OCI-LY3 (cell line): ENCODE data around the gene KCNF1.
A peak's percentile ranks its signal among the peaks of the same experiment; 100 is the strongest.

Source experiments
- H2AFZ ChIP-seq: fragments of 200-600, 300-600 bp; shearing (Covaris generic); 2 replicates; pipeline ENCODE4 v1.6.0; 2014; ENCODE audit warnings: antibody characterized with exemption, low read depth, low read length
- H3K27ac ChIP-seq: fragments of 200-600, 300-600 bp; sonication (generic); 2 replicates; pipeline ENCODE4 v1.5.1; 2014; ENCODE audit warnings: mild to moderate bottlenecking, low read length, moderate library complexity, mixed read lengths
- H3K27me3 ChIP-seq: fragments of 200-600, 300-600 bp; sonication (generic); 2 replicates; pipeline ENCODE4 v1.6.1; 2014; ENCODE audit warnings: low read depth, low read length, mixed read lengths
- H3K36me3 ChIP-seq: fragments of 200-600, 300-600 bp; sonication (generic); replicated peaks from 2 replicates; pipeline ENCODE3; 2014; ENCODE audit warnings: low read depth, low read length, mixed read lengths
- H3K4me1 ChIP-seq: fragments of 300-600, 200-600 bp; sonication (generic); 2 replicates; pipeline ENCODE4 v1.6.1; 2014; ENCODE audit warnings: low read length, mixed read lengths
- H3K4me2 ChIP-seq: fragments of 200-600, 300-600 bp; sonication (generic); 2 replicates; pipeline ENCODE4 v1.6.1; 2014; ENCODE audit warnings: low read length, mixed read lengths
- H3K4me3 ChIP-seq: fragments of 300-600, 200-600 bp; sonication (generic); 2 replicates; pipeline ENCODE4 v1.5.1; 2014; ENCODE audit warnings: antibody characterized with exemption, mild to moderate bottlenecking, low read length, moderate library complexity
- H3K79me2 ChIP-seq: fragments of 300-600, 200-600 bp; shearing (Covaris generic); 2 replicates; pipeline ENCODE4 v1.6.1; 2014; ENCODE audit warnings: mild to moderate bottlenecking, low read length, mixed read lengths
- H3K9ac ChIP-seq: fragments of 300-600, 200-600 bp; shearing (Covaris generic); 2 replicates; pipeline ENCODE4 v1.6.0; 2014; ENCODE audit warnings: mild to moderate bottlenecking, low read length, moderate library complexity
- H3K9me3 ChIP-seq: fragments of 200-600, 300-600 bp; shearing (Covaris generic); 2 replicates; pipeline ENCODE4 v1.6.1; 2014; ENCODE audit warnings: low read length, mixed read lengths; ENCODE audit not compliant: insufficient read depth
- H4K20me1 ChIP-seq: fragments of 200-600, 300-600 bp; sonication (generic); 2 replicates; pipeline ENCODE4 v1.6.1; 2016; ENCODE audit warnings: low read length, mixed read lengths; ENCODE audit not compliant: insufficient read depth
- CTCF ChIP-seq: fragments of 200-600, 300-600 bp; sonication (generic); IDR thresholded peaks from 2 replicates; pipeline ENCODE4 v1.5.1; 2014; ENCODE audit warnings: antibody characterized with exemption, low read length, low read depth
- EZH2phosphoT487 ChIP-seq: fragments of 200-600 bp; shearing (Covaris generic); IDR thresholded peaks from 2 replicates; pipeline ENCODE4 v1.6.1; 2018; ENCODE audit warnings: antibody characterized with exemption, mixed run types, low read depth

KCNF1 gene

DNA sequence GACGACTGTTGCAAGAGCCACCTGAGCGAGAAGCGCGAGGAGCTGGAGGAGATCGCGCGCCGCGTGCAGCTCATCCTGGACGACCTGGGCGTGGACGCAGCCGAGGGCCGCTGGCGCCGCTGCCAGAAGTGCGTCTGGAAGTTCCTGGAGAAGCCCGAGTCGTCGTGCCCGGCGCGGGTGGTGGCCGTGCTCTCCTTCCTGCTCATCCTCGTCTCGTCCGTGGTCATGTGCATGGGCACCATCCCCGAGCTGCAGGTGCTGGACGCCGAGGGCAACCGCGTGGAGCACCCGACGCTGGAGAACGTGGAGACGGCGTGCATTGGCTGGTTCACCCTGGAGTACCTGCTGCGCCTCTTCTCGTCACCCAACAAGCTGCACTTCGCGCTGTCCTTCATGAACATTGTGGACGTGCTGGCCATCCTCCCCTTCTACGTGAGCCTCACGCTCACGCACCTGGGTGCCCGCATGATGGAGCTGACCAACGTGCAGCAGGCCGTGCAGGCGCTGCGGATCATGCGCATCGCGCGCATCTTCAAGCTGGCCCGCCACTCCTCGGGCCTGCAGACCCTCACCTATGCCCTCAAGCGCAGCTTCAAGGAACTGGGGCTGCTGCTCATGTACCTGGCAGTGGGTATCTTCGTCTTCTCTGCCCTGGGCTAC lies 1.2 kb downstream of the KCNF1 start:
- no peak overlapping the region for H2AFZ ChIP-seq
- TF ChIP-seq CTCF (no peak), EZH2phosphoT487 (no peak)
- H3K27ac ChIP-seq: no peak overlapping the region
- H3K27me3 ChIP-seq: no peaks in the 10 kb centered on the region
- H4K20me1 ChIP-seq: no peaks in the 10 kb centered on the region
- no peaks in the 10 kb centered on the region; the same call in 1 of the 2 replicates for H3K4me1 ChIP-seq
- no peaks in the 10 kb centered on the region for H3K9me3 ChIP-seq
- H3K79me2 ChIP-seq: no peaks in the 10 kb centered on the region
- H3K9ac ChIP-seq: no peak overlapping the region
- no peak overlapping the region for H3K4me3 ChIP-seq
- H3K4me2 ChIP-seq: no peak overlapping the region
- H3K36me3 ChIP-seq: no peaks in the 10 kb centered on the region

DNA sequence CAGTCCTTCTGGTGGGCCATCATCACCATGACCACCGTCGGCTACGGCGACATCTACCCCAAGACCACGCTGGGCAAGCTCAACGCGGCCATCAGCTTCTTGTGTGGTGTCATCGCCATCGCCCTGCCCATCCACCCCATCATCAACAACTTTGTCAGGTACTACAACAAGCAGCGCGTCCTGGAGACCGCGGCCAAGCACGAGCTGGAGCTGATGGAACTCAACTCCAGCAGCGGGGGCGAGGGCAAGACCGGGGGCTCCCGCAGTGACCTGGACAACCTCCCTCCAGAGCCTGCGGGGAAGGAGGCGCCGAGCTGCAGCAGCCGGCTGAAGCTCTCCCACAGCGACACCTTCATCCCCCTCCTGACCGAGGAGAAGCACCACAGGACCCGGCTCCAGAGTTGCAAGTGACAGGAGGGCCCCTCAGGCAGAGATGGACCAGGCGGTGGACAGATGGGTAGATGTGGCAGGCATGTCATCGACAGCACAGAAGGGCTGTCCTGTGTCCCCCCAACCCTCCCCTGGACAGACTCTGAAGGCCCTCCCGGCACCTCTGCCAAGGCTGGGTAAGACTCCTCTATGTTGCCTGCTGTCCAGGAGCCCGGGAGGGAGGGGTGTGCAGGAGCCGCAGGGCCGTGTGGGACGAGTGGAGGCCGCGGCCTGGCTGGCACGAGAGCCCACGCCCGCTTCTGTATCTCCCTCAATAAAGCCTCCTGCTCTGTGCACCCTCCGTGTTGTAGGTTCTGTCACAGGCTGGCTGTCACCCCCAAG lies 2.0 kb downstream of the KCNF1 start:
- Histone ChIP-seq H2AFZ (no peak overlapping the region), H4K20me1 (no peaks in the 10 kb centered on the region), H3K9ac (no peak overlapping the region), H3K4me3 (no peak overlapping the region), H3K36me3 (no peaks in the 10 kb centered on the region), H3K9me3 (no peaks in the 10 kb centered on the region), H3K79me2 (no peaks in the 10 kb centered on the region), H3K27me3 (no peaks in the 10 kb centered on the region), H3K4me2 (no peak overlapping the region), H3K4me1 (no peaks in the 10 kb centered on the region; the same call in 1 of the 2 replicates), H3K27ac (no peak overlapping the region)
- TF ChIP-seq EZH2phosphoT487: no peak
- no peak for TF ChIP-seq CTCF

DNA sequence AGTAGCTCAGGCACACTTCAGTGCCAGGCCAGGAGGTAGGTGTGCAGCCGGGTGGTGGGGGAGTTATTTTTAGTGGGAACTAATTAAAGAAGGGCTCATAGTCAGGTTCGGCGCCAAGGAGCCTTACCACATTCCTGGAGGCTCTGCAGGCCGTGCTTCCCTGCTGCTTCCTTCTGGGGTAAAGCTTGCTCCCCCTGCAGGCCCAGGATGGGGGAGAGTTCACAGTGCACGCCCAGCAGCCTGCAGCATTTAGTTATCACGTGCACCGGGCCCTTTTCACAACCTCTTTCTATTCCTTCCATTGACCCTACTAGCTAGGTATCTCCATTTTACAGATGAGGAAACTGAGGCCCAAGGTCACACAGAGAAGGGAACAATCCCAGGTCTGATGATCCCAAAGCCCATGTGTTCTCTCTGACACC lies 2.5 kb downstream of the KCNF1 start:
- no peaks in the 10 kb centered on the region for H4K20me1 ChIP-seq
- TF ChIP-seq EZH2phosphoT487 (no peak), CTCF (peak; percentile 25; the same call in 1 of the 2 replicates)
- no peak overlapping the region for H3K4me3 ChIP-seq
- no peak overlapping the region for H3K9ac ChIP-seq
- H3K27me3 ChIP-seq: no peaks in the 10 kb centered on the region
- no peak overlapping the region for H3K4me2 ChIP-seq
- no peak overlapping the region for H2AFZ ChIP-seq
- H3K9me3 ChIP-seq: no peaks in the 10 kb centered on the region
- no peak overlapping the region for H3K27ac ChIP-seq
- H3K79me2 ChIP-seq: no peaks in the 10 kb centered on the region
- no peaks in the 10 kb centered on the region for H3K36me3 ChIP-seq
- H3K4me1 ChIP-seq: no peaks in the 10 kb centered on the region; the same call in 1 of the 2 replicates

- Histone ChIP-seq H3K4me3 (no peak overlapping the region), H3K9ac (no peak overlapping the region), H4K20me1 (no peaks in the 10 kb centered on the region), H3K27me3 (no peaks in the 10 kb centered on the region), H3K27ac (no peak overlapping the region), H3K4me2 (no peak overlapping the region), H3K4me1 (no peaks in the 10 kb centered on the region; the same call in 1 of the 2 replicates), H3K36me3 (no peaks in the 10 kb centered on the region), H3K79me2 (no peaks in the 10 kb centered on the region), H3K9me3 (no peaks in the 10 kb centered on the region), H2AFZ (no peak overlapping the region)
- no peak for TF ChIP-seq EZH2phosphoT487
- no peak for TF ChIP-seq CTCF
These were observed 3.5 kb downstream of the KCNF1 start for GRCh38 chr2:10915236-10915635.
